Pancreas (tissue), 10 donors: Measurements from ENCODE around the gene TMEM11. TPM values are rescaled to one million over a fixed set of nuclear protein-coding genes. Genes with fewer than 3 reads are reported as not detected.

Source experiments
- ATAC-seq, 4 donors: fragments of 200-7000 bp; cut with Tn5 transposase; one replicate each; pipeline versions ENCODE4 v1.8.0 to v1.9.1; 2020; ENCODE audit warnings: mild to moderate bottlenecking in 4 of 4, moderate library complexity in 4 of 4
- DNase-seq, 6 donors: peaks; one replicate each; pipeline ENCODE4 v3.0.0-alpha.2; 2020
- FAIRE-seq: peaks from 2 replicates; lab custom pipeline; 2012; peaks lifted over from hg19 to GRCh38; lab: Jason Lieb, UNC
- H3K27ac ChIP-seq, 4 donors: fragments of 200-600 bp; sonication (generic); 1 replicate in 3 of 4; 2 replicates in 1 of 4; pipeline versions ENCODE4 v1.5.0 to v1.8.0; 2020
- H3K27me3 ChIP-seq, 4 donors: fragments of 200-600 bp; one replicate each; pipeline ENCODE4 v1.8.0; 2021
- H3K36me3 ChIP-seq, 3 donors: fragments of 200-600 bp; sonication (generic) in 1 of 3; one replicate each; pipeline versions ENCODE4 v1.5.0 to v1.8.0; 2020 to 2021
- H3K4me1 ChIP-seq, 3 donors: fragments of 200-600 bp; one replicate each; pipeline ENCODE4 v1.8.0; 2021
- H3K4me3 ChIP-seq, 4 donors: fragments of 200-600 bp; sonication (generic) in 2 of 4; one replicate each; pipeline versions ENCODE4 v1.5.0 to v1.8.0; 2020 to 2021
- H3K9me3 ChIP-seq, 4 donors: fragments of 200-600 bp; one replicate each; pipeline ENCODE4 v1.8.0; 2021
- CTCF ChIP-seq, 4 donors: fragments of 200-600 bp; sonication (generic) in 3 of 4; IDR thresholded peaks; one replicate each; pipeline versions ENCODE4 v1.5.0 to v1.8.0; 2021; ENCODE audit warnings: antibody characterized with exemption in 4 of 4
- whole genome bisulfite sequencing, 2 donors: extraction: QIAGEN DNeasy Blood & Tissue Kit; methylation state at CpG; one replicate each; pipeline ENCODE4 v1.1.7; 2013; 5-methylcytosine and 5-hydroxymethylcytosine counted together
- intact Hi-C, 3 donors: fragments of 100-400 bp; cut with DNase I; formaldehyde crosslinking; loops; one replicate each; pipeline versions ENCODE4 v1.11.1 to v1.14.2; 2022
- polyA plus RNA-seq, 2 donors: library from polyadenylated mRNA; stranded (reverse); fragments of 200-250 nt; gene quantifications; one replicate each; pipeline ENCODE4 v1.2.3, GENCODE V29; 2013
- total RNA-seq, 6 donors: library from RNA; stranded (reverse); fragmentation: NEBNext Ultra II Directional in 4 of 6; extraction: Animal tissue kit (Norgen Biotek cat#: 25700) in 4 of 6; gene quantifications; one replicate each; pipeline versions ENCODE4 v1.2.1 to v1.2.4, GENCODE V29; 2021 to 2023
- donor health status: healthy with polysubstance abuse.
- donor health status: DM: no; HTN: no; CAD: no; lungs with moderate emphysema.
- donor health status: DM: no; HTN: no; CAD: no.
- donor health status: control.
- donor health status: control.
- donor health status: Bipolar disorder and iron deficiency.
- donor health status: DM: yes; HTN: yes; CAD: no.
- donor health status: DM: no; HTN: no; CAD: no.
- donor health status: DM: no; HTN: no; CAD: no.
- donor health status: DM: yes; HTN: yes; CAD: no.

The TMEM11 gene
- total and polyA plus RNA-seq, 8 donors = 6.1 to 16.0 (median 9.5) TPM

DNA sequence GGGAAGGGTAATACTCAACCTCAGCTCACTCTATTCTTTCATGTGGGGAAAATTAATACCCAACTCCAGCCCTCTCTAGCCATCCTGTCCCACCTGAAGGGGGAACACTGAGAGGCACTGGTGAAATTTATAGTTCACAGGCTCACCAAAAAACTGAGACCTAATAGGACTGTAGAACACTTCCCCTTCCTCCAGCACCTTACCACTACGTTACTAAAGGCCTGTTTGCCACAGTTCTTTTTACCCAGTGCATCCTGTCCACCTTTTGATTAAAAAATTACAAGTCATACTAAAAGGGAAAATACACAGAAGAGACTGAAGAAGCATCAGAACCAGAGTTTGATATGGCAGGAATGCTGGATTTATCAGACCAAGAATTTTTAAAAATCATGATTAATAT, 61.2 kb downstream of the TMEM11 start:
- 84 to 91% methylated on average over 1 of the region's 1 CpG for WGBS, 2 donors
- no peak for DNase-seq
- Histone ChIP-seq H3K27ac (no peak overlapping the region), H3K27me3 (no peaks in the 10 kb centered on the region), H3K36me3 (no peaks in the 10 kb centered on the region), H3K4me3 (no peak overlapping the region), H3K9me3 (no peaks in the 10 kb centered on the region), H3K4me1 (no peaks in the 10 kb centered on the region)
- intact Hi-C loops = loop anchor here in 1 of 3 donors (10.0 kb wide), 1 partner anchor 58 kb away; no protein-coding TSS in a partner anchor
- no peak for ATAC-seq
- FAIRE-seq = no peak
- no peak for TF ChIP-seq CTCF (IDR thresholded peaks at IDR 0.05)

DNA sequence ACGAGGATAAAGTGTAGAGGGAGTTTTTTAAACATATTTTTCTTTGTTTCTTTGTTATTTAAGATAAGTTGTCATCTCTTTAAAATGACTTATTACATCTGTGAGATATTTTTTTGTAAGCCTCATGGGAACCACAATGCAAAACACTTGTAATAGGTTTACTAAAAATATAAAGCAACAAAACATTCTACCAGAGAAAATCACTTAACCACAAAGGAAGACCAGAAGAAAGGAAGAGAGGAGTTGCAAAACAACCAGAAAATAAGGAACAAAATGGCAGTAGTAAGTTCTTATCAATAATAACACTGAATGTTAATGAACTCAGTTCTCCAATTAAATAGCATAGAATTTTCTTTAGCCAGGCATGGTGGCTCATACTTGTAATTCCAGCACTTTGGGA, 64.3 kb downstream of the TMEM11 start:
- no peak for ATAC-seq
- Histone ChIP-seq H3K4me3 (no peak overlapping the region), H3K4me1 (no peaks in the 10 kb centered on the region), H3K9me3 (no peaks in the 10 kb centered on the region), H3K36me3 (no peaks in the 10 kb centered on the region), H3K27ac (no peak overlapping the region), H3K27me3 (no peaks in the 10 kb centered on the region)
- no peak for TF ChIP-seq CTCF (IDR thresholded peaks at IDR 0.05)
- 87 to 100% methylated on average over 1 of the region's 1 CpG for WGBS, 2 donors
- no peak for FAIRE-seq
- intact Hi-C loops = loop anchor here in 1 of 3 donors (10.0 kb wide), 1 partner anchor 55 kb away; no protein-coding TSS in a partner anchor
- DNase-seq = no peak

Other genes with a start within 250 kb of the TMEM11 start
- gene USP22, start 171.2 kb downstream of the TMEM11 start, total RNA-seq = 100 to 1,000 TPM in 1 of 6 donors, 10 to 100 TPM in 5; 65.6 to 102 (median 78.0) TPM
- gene USP22, start 171.2 kb downstream of the TMEM11 start, polyA plus RNA-seq = 10 to 100 TPM; 22.7 to 35.5 TPM
- gene DHRS7B, start 87.2 kb downstream of the TMEM11 start, total RNA-seq = 10 to 100 TPM in 3 of 6 donors, 1 to 10 TPM in 3; 7.3 to 16.3 (median 9.5) TPM
- gene DHRS7B, start 87.2 kb downstream of the TMEM11 start, polyA plus RNA-seq = 10 to 100 TPM; 21.2 to 30.4 TPM
- 1 to 10 TPM; 3.1 to 8.3 (median 5.3) TPM for gene NATD1, start 39.2 kb upstream of the TMEM11 start, total RNA-seq
- gene NATD1, start 39.2 kb upstream of the TMEM11 start, polyA plus RNA-seq = 1 to 10 TPM; 2.3 TPM
- 10 to 100 TPM; 16.4 to 25.0 (median 19.9) TPM for gene MAP2K3, start 70.5 kb upstream of the TMEM11 start, total RNA-seq
- 10 to 100 TPM; 21.9 to 40.9 TPM for gene MAP2K3, start 70.5 kb upstream of the TMEM11 start, polyA plus RNA-seq
- under 1 TPM; 0.09 to 0.37 (median 0.12) TPM for gene KCNJ12, start 162.2 kb upstream of the TMEM11 start, total RNA-seq
- under 1 TPM; 0.15 to 0.16 TPM for gene KCNJ12, start 162.2 kb upstream of the TMEM11 start, polyA plus RNA-seq